GM12878 (cell line): ENCODE results near the gene DCBLD2. TPM values are rescaled to one million over a fixed set of nuclear protein-coding genes. Genes with fewer than 3 reads are reported as not detected.
A peak's percentile ranks its signal among the peaks of the same experiment; 100 is the strongest.

Experiments
- ATAC-seq: fragments of 200-7000 bp; cut with Tn5 transposase; 3 replicates; pipeline ENCODE4 v1.9.1; 2020; ENCODE audit warnings: mild to moderate bottlenecking, moderate library complexity
- BruUV-seq: library from RNA; stranded (reverse); fragments of 400-500 nt; replicated peaks from 2 replicates; lab custom pipeline; 2021; lab: Mats Ljungman, UMichigan
- CTCF ChIA-PET: fragments of 300-600 bp; sonication (Branson Sonifier 250); formaldehyde crosslinking; extraction: SDS; loops from one replicate; lab custom pipeline; 2021; ENCODE audit warnings: inconsistent platforms; lab: Yijun Ruan, JAX
- POLR2A ChIA-PET: fragments of 350-600 bp; formaldehyde crosslinking; extraction: SDS; loops from one replicate; lab custom pipeline; 2021; ENCODE audit warnings: inconsistent platforms; lab: Charles Lee
- RAD21 ChIA-PET: fragments of 300-600 bp; sonication (Branson Sonifier 250); formaldehyde crosslinking; loops from one replicate; lab custom pipeline; 2023; ENCODE audit warnings: antibody characterized with exemption; ENCODE audit not compliant: unreplicated experiment; lab: Charles Lee
- SMC1A ChIA-PET: fragments of 300-600 bp; sonication (Branson Sonifier 250); formaldehyde crosslinking; loops from one replicate; lab custom pipeline; 2023; ENCODE audit not compliant: unreplicated experiment, uncharacterized antibody; lab: Charles Lee
- DNase-seq: peaks from one replicate; pipeline ENCODE4 v3.0.0-alpha.2; 2011; ENCODE audit warnings: low read depth, low spot score
- FAIRE-seq: peaks from 3 replicates; lab custom pipeline; 2011; peaks lifted over from hg19 to GRCh38; lab: Jason Lieb, UNC
- H2AFZ ChIP-seq: 2 replicates; pipeline ENCODE4 v1.6.0; 2011; ENCODE audit warnings: low read depth, low read length, control low read depth; ENCODE audit not compliant: control insufficient read depth
- H3K27ac ChIP-seq: 2 replicates; pipeline ENCODE4 v1.5.1; 2011; ENCODE audit warnings: control low read depth; ENCODE audit not compliant: control insufficient read depth, insufficient read depth
- H3K27me3 ChIP-seq, 2 experiments: replicated peaks in 1 of 2; 2 replicates each; pipeline versions ENCODE4 v1.6.0 to v1.6.1; 2011; ENCODE audit warnings: low read length in 1 of 2; ENCODE audit not compliant: control insufficient read depth in 2 of 2, insufficient read depth in 2 of 2
- H3K36me3 ChIP-seq, 2 experiments: 2 replicates each; pipeline ENCODE4 v1.5.1; 2011; ENCODE audit warnings: low read length in 1 of 2; ENCODE audit not compliant: control insufficient read depth in 2 of 2, insufficient read depth in 2 of 2
- H3K4me1 ChIP-seq: 2 replicates; pipeline ENCODE4 v1.6.1; 2011; ENCODE audit warnings: mild to moderate bottlenecking, low read length, moderate library complexity, mixed read lengths; ENCODE audit not compliant: control insufficient read depth, insufficient read depth
- H3K4me2 ChIP-seq: 2 replicates; pipeline ENCODE4 v1.6.0; 2011; ENCODE audit warnings: control low read depth; ENCODE audit not compliant: control insufficient read depth, insufficient read depth
- H3K4me3 ChIP-seq: fragments of 200-600 bp; sonication (generic); 2 replicates; pipeline ENCODE4 v1.5.1; 2016
- H3K79me2 ChIP-seq: 2 replicates; pipeline ENCODE4 v1.6.0; 2011; ENCODE audit warnings: low read length; ENCODE audit not compliant: control insufficient read depth, insufficient read depth
- H3K9ac ChIP-seq: 2 replicates; pipeline ENCODE4 v1.8.0; 2011; ENCODE audit warnings: low read length, control low read depth, mixed read lengths; ENCODE audit not compliant: control insufficient read depth, insufficient read depth
- H3K9me3 ChIP-seq: replicated peaks from 3 replicates; pipeline ENCODE4 v1.5.1; 2011; ENCODE audit warnings: mild to moderate bottlenecking, low read length; ENCODE audit not compliant: control insufficient read depth, insufficient read depth
- H4K20me1 ChIP-seq: 2 replicates; pipeline ENCODE4 v1.6.0; 2011; ENCODE audit not compliant: control insufficient read depth, insufficient read depth
- JUNB ChIP-seq: IDR thresholded peaks from 2 replicates; pipeline ENCODE4 v1.6.1; 2016; ENCODE audit warnings: antibody characterized with exemption, mild to moderate bottlenecking
- LARP7 ChIP-seq: fragments of 450-650 bp; IDR thresholded peaks from 2 replicates; pipeline ENCODE4 v1.6.1; 2017; ENCODE audit warnings: mild to moderate bottlenecking
- PML ChIP-seq: IDR thresholded peaks from 2 replicates; pipeline ENCODE4 v1.6.1; 2012; ENCODE audit warnings: low read length, inconsistent platforms
- POLR2A ChIP-seq: IDR thresholded peaks from 2 replicates; pipeline ENCODE4 v1.6.1; 2011; ENCODE audit warnings: low read depth, mild to moderate bottlenecking, low read length
- RAD51 ChIP-seq: fragments of 450-650 bp; IDR thresholded peaks from 2 replicates; pipeline ENCODE4 v1.6.1; 2016; ENCODE audit warnings: moderate library complexity, mild to moderate bottlenecking, inconsistent platforms
- RUNX3 ChIP-seq: IDR thresholded peaks from 2 replicates; pipeline ENCODE4 v1.6.1; 2012; ENCODE audit warnings: low read length, inconsistent platforms
- SIX5 ChIP-seq: IDR thresholded peaks from 2 replicates; pipeline ENCODE4 v1.6.1; 2011; ENCODE audit warnings: mild to moderate bottlenecking, low read depth, low read length, moderate library complexity; ENCODE audit not compliant: severe bottlenecking
- WRNIP1 ChIP-seq: IDR thresholded peaks from 2 replicates; pipeline ENCODE4 v1.6.1; 2011; ENCODE audit warnings: low read depth, low read length, improper control_type of control experiment, borderline replicate concordance
- WGBS: methylation state at CpG from one replicate; pipeline ENCODE4 v1.1.6; 2016; ENCODE audit warnings: low lambda C conversion rate; ENCODE audit not compliant: insufficient replicate concordance, insufficient coverage; ENCODE audit errors: missing lambda C conversion rate; 5-methylcytosine and 5-hydroxymethylcytosine counted together
- in situ Hi-C: fragments of 300-500 bp; cut with MboI; formaldehyde crosslinking; loops from 9 replicates; pipeline ENCODE4 v1.14.3; 2018; ENCODE audit warnings: mixed read lengths
- intact Hi-C: fragments of 100-400 bp; cut with micrococcal nuclease; formaldehyde crosslinking; loops from one replicate; pipeline ENCODE4 v1.14.2; 2022; ENCODE audit not compliant: unreplicated experiment
- polyA plus RNA-seq, 11 experiments: library from polyadenylated mRNA; depleted of rRNA in 4 of 11; unstranded in 6 of 11; stranded (reverse) in 5 of 11; fragments of >200 nt; fragmentation: Nextera tagmentation in 4 of 11; fragmentation: Illumina TruSeq in 1 of 11; extraction: Ambion mirVana in 4 of 11; extraction: Trizol in 1 of 11; gene quantifications; 1 replicate in 1 of 11; 2 replicates in 10 of 11; pipeline versions ENCODE4 v1.2.1 to v1.2.3, GENCODE V29; 2011 to 2016; ENCODE audit warnings: inconsistent platforms in 2 of 11, missing spikeins in 2 of 11, low read depth in 1 of 11
- total RNA-seq, 4 experiments: library from RNA; depleted of rRNA in 3 of 4; stranded (reverse); fragments of >200 nt in 3 of 4; fragmentation: Illumina TruSeq in 1 of 4; extraction: Trizol in 1 of 4; gene quantifications; 2 replicates each; pipeline versions ENCODE4 v1.2.1 to v1.2.3, GENCODE V29; 2013 to 2021

The DCBLD2 gene
- total and polyA plus RNA-seq, 10 of the 15 experiments (the other 5 are each of a cell fraction or from before 2014, with no cell fraction given) = 1.6 to 5.9 (median 4.7) TPM

- Histone ChIP-seq H3K9me3 (no peaks in the 10 kb centered on the region), H3K27ac (0 out of 2 replicates have a peak overlapping the region, but pooled peaks have one; percentile 5)
- TF ChIP-seq RUNX3 = peak; percentile 11; the same call in 1 of the 2 replicates
- no peak for TF ChIP-seq WRNIP1
- TF ChIP-seq, all 136 proteins: peak for 1
- H2AFZ ChIP-seq = peak overlapping the region; percentile 20; the same call in 1 of the 2 replicates
- no peaks in the 10 kb centered on the region for H3K27me3 ChIP-seq
- ChIA-PET POLR2A (interaction anchor here (0.6 to 8.2 kb wide), 13 partner anchors 8 to 163 kb away, joined by 3 to 49 read pairs (median 4); no protein-coding TSS in a partner anchor), RAD21 (interaction anchor here (0.8 to 2.9 kb wide), 9 partner anchors 8 to 163 kb away, joined by 3 to 12 read pairs (median 4); no protein-coding TSS in a partner anchor), CTCF (interaction anchor here (0.6 to 5.0 kb wide), 9 partner anchors 9 to 162 kb away, joined by 3 to 22 read pairs (median 3); no protein-coding TSS in a partner anchor), SMC1A (interaction anchor here (0.6 to 6.9 kb wide), 17 partner anchors 10 to 216 kb away, joined by 3 to 82 read pairs (median 5); no protein-coding TSS in a partner anchor)
- peaks cover 29% of the 10 kb centered on the region for H3K4me1 ChIP-seq
- no peaks in the 10 kb centered on the region for H4K20me1 ChIP-seq
- peak; percentile 5 for ATAC-seq
- WGBS = 29% methylated on average over 5 of the region's 5 CpGs
- no peak for DNase-seq
- H3K36me3 ChIP-seq = peaks cover 0 to 3% of the 10 kb centered on the region in 2 experiments; a peak in 1 of 4 replicates
- H3K4me3 ChIP-seq = peak overlapping the region; percentile 35; the same call in 1 of the 2 replicates
- no peak for FAIRE-seq
- in situ Hi-C loops = no loop called here
- peak overlapping the region; percentile 30; the same call in 1 of the 2 replicates for H3K4me2 ChIP-seq
- 0 out of 2 replicates have a peak overlapping the region, but pooled peaks have one; percentile 9 for H3K9ac ChIP-seq
- no TSS peak for BruUV-seq
- intact Hi-C loops = no loop called here
- H3K79me2 ChIP-seq = peaks cover 4% of the 10 kb centered on the region
These were observed 137.6 kb downstream of the DCBLD2 start for GRCh38 chr3:98763819-98764418.

- Histone ChIP-seq H3K36me3 (peaks cover 0 to 3% of the 10 kb centered on the region in 2 experiments; a peak in 1 of 4 replicates), H4K20me1 (no peaks in the 10 kb centered on the region), H3K4me3 (peak within 1 kb of the TSS; percentile 35; the same call in 1 of the 2 replicates), H3K79me2 (peaks cover 4% of the 10 kb centered on the region), H3K27ac (peak within 1 kb of the TSS; percentile 5; the same call in 1 of the 2 replicates), H3K27me3 (no peaks in the 10 kb centered on the region), H3K9ac (0 out of 2 replicates have a peak within 1 kb of the TSS, but pooled peaks have one; percentile 9), H3K4me1 (peaks cover 29% of the 10 kb centered on the region), H2AFZ (no peak within 1 kb of the TSS; the same call in 1 of the 2 replicates), H3K9me3 (no peaks in the 10 kb centered on the region), H3K4me2 (peak within 1 kb of the TSS; percentile 30; the same call in 1 of the 2 replicates)
- intact Hi-C loops (no loop called here), in situ Hi-C loops (no loop called here)
- ChIA-PET SMC1A (interaction anchor here (1.7 to 6.9 kb wide), 8 partner anchors 9 to 33 kb away, joined by 5 to 82 read pairs (median 14); no protein-coding TSS in a partner anchor), POLR2A (interaction anchor here (0.6 to 8.2 kb wide), 6 partner anchors 10 to 32 kb away, joined by 3 to 49 read pairs (median 4); no protein-coding TSS in a partner anchor), RAD21 (interaction anchor here (1.3 to 2.9 kb wide), 3 partner anchors 19 to 33 kb away, joined by 5 to 12 read pairs (median 6); no protein-coding TSS in a partner anchor), CTCF (interaction anchor here (0.6 to 5.0 kb wide), 3 partner anchors 34 to 161 kb away, joined by 3 to 22 read pairs (median 4); no protein-coding TSS in a partner anchor)
- no peak for DNase-seq
- TF ChIP-seq RAD51 (0 out of 2 replicates have a peak, but pooled peaks have one; percentile 11), LARP7 (no peak), PML (peak; percentile 20; the same call in 1 of the 2 replicates), SIX5 (no peak), JUNB (0 out of 2 replicates have a peak, but pooled peaks have one; percentile 11), POLR2A (0 out of 2 replicates have a peak, but pooled peaks have one; percentile 34)
- ATAC-seq = peak; percentile 67
- peak; percentile 52 for FAIRE-seq
- BruUV-seq = no TSS peak
- 4% methylated on average over 1 of the region's 1 CpG for WGBS
These were observed 138.4 kb downstream of the DCBLD2 start, which contains the start of gene ST3GAL6 for GRCh38 chr3:98763076-98763475. Gene ST3GAL6 (plus strand): TSS chr3:98763340. CDS start chr3:98768441, 5,101 bp downstream.
